ENCODE results near the gene ARMH4. TPM values are rescaled to one million over a fixed set of nuclear protein-coding genes. Genes with fewer than 3 reads are reported as not detected.

Gene ARMH4
- total RNA-seq, 1 experiment from 2014 or later = 42.6 TPM

- Histone ChIP-seq H2AFZ (ENCODE audit: low read length) (no peak overlapping the region), H2BK12ac (ENCODE audit: insufficient read length, low read depth, low read length) (no peak overlapping the region), H2BK20ac (ENCODE audit: low read depth, low read length, poor library complexity, severe bottlenecking) (no peak overlapping the region), H4K20me1 (ENCODE audit: control insufficient read depth, insufficient read depth, insufficient read length) (no peaks in the 10 kb centered on the region), H3K14ac (ENCODE audit: insufficient read depth, low read length) (no peak overlapping the region), H3K27me3 (ENCODE audit: insufficient read depth, low read length) (no peaks in the 10 kb centered on the region), H4K8ac (replicated peaks; ENCODE audit: insufficient read length, low read depth, low read length) (no peak overlapping the region), H2AK5ac (ENCODE audit: insufficient read length, low read length) (no peak overlapping the region), H3K4me1 (ENCODE audit: insufficient read depth, low read length) (no peaks in the 10 kb centered on the region), H3K23ac (ENCODE audit: insufficient read length, low read depth, low read length) (no peak overlapping the region), H2BK5ac (ENCODE audit: insufficient read length, low read length) (no peak overlapping the region), H4K91ac (ENCODE audit: insufficient read length, low read depth, low read length) (no peak overlapping the region), H3K79me1 (ENCODE audit: insufficient read depth, low read depth, low read length, poor library complexity, severe bottlenecking) (no peaks in the 10 kb centered on the region), H4K5ac (ENCODE audit: insufficient read length, low read depth, low read length) (no peak overlapping the region), H3K9ac (ENCODE audit: extremely low read depth, insufficient read length, low read length) (no peak overlapping the region), H3K18ac (ENCODE audit: insufficient read length, low read depth, low read length) (no peak overlapping the region), H3K56ac (ENCODE audit: insufficient read length, low read depth, low read length) (no peak overlapping the region), H2BK120ac (ENCODE audit: low read depth, low read length, poor library complexity, severe bottlenecking) (no peak overlapping the region), H3K4ac (ENCODE audit: low read depth, low read length) (no peak overlapping the region), H3K4me2 (ENCODE audit: insufficient read depth, insufficient read length, low read length) (no peak overlapping the region), H3T11ph (ENCODE audit: low read length) (no peak overlapping the region), H3K9me3 (ENCODE audit: control insufficient read depth, low read depth, low read length) (no peaks in the 10 kb centered on the region), H3K79me2 (ENCODE audit: insufficient read depth, low read length) (no peaks in the 10 kb centered on the region), H2BK15ac (ENCODE audit: low read depth, low read length) (no peak overlapping the region), H3K23me2 (ENCODE audit: insufficient read length, low read depth, low read length, poor library complexity, severe bottlenecking) (no peaks in the 10 kb centered on the region), H3K27ac (ENCODE audit: insufficient read length, low read depth, low read length) (no peak overlapping the region)
- Mint-ChIP-seq H3K27ac (no peak overlapping the region), H3K9me3 (peaks cover 2 to 6% of the 10 kb centered on the region in 2 experiments; a peak in 2 of 5 replicates), H3K27me3 (ENCODE audit: low read depth) (no peaks in the 10 kb centered on the region), H3K4me3 (no peak overlapping the region), H3K36me3 (ENCODE audit: insufficient read depth in 1 of 3, low read depth in 3 of 3) (peaks cover 0 to 9% (median 2%) of the 10 kb centered on the region in 3 experiments; a peak in 4 of 7 replicates), H3K4me1 (peaks cover 5% of the 10 kb centered on the region in 2 experiments; a peak in 3 of 4 replicates)
- TF ChIP-seq, protein P1, sequence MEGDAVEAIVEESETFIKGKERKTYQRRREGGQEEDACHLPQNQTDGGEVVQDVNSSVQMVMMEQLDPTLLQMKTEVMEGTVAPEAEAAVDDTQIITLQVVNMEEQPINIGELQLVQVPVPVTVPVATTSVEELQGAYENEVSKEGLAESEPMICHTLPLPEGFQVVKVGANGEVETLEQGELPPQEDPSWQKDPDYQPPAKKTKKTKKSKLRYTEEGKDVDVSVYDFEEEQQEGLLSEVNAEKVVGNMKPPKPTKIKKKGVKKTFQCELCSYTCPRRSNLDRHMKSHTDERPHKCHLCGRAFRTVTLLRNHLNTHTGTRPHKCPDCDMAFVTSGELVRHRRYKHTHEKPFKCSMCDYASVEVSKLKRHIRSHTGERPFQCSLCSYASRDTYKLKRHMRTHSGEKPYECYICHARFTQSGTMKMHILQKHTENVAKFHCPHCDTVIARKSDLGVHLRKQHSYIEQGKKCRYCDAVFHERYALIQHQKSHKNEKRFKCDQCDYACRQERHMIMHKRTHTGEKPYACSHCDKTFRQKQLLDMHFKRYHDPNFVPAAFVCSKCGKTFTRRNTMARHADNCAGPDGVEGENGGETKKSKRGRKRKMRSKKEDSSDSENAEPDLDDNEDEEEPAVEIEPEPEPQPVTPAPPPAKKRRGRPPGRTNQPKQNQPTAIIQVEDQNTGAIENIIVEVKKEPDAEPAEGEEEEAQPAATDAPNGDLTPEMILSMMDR (conservative IDR thresholded peaks at IDR 0.05) = no peak
- no peak for DNase-seq
- WGBS (ENCODE audit: extremely low coverage, insufficient read length, low lambda C conversion rate) = no CpG with 5 or more reads among the region's 5 CpGs
Observed at GRCh38 chr14:58048219-58048618, 103.8 kb downstream of the ARMH4 start.

Data from H9 (cell line).